HG02884 (cell line): ENCODE results near the gene ADPRH.

ENCODE experiments used
- ATAC-seq: cut with Tn5 transposase; IDR thresholded peaks from one replicate; pipeline ENCODE4 v1.9.1; 2021; ENCODE audit warnings: mild to moderate bottlenecking, moderate library complexity; ENCODE audit not compliant: unreplicated experiment

Gene ADPRH

DNA sequence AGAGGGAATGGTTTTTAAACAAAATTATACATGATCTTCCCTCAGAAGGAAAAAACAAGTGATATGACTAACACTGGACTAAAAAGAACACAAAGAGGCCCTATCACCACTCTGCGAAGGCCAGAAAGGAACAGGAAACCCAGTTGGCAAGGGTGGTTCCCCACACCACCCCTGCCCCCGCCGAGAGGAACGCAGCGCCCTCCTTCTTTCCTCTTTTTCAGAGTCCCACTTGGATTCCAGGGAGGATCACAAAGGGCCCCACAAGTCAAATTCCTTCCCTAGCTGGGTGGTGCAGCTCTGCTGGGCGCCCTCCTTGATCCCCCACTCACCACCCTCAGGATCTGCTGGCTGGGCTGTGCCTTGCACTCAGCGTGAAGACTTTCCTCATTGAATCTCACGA, 48.2 kb downstream of the ADPRH start:
- ATAC-seq: no peak

DNA sequence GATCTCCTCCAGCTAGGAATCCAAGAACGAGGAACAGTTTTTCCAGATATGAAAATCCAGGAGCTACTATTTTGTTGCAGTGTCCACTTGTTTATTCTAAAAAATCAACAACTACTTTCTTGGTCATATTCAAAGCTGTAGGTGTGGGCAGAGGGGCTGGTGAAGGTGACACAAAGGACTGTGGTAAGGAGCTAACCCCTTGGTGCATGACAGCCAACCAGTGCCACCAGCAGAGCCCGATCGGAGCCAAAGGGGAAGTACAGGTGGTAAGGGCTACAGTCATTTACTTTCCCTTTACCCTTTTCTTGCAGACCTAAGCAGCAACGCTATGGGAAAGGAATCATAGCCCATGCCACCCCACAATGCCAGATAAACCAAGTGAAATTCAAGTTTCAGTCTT, 49.1 kb downstream of the ADPRH start:
- peak; percentile 49 for ATAC-seq

DNA sequence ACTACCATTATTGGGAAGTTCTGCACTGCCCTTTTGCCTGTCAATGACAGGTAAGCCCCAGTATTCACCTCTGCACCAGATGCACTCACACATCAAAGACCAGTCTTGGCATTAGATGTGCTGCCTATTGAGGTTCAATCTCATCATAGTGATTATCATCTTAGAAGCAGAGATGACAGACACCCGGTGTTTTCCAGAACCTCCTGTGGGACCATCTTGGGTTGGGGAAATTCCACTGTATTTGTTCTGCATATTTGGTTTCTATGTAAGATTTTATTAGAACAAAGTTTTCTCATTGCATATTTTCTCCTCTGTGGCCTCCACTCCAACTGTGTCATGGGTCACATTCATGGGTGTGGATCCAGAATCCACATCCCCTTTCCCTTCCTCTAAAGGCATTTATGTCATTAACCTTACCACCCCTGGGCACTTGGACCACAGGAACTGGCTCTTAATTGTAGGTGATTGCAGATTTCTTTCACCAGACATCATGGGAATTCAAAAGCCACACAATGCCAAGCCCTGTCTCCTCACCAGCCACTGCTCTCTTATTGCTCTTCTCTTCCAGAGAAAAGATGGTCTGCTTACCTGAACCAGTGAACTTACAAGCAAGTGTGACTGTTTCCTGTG, 49.6 kb downstream of the ADPRH start:
- ATAC-seq: no peak

DNA sequence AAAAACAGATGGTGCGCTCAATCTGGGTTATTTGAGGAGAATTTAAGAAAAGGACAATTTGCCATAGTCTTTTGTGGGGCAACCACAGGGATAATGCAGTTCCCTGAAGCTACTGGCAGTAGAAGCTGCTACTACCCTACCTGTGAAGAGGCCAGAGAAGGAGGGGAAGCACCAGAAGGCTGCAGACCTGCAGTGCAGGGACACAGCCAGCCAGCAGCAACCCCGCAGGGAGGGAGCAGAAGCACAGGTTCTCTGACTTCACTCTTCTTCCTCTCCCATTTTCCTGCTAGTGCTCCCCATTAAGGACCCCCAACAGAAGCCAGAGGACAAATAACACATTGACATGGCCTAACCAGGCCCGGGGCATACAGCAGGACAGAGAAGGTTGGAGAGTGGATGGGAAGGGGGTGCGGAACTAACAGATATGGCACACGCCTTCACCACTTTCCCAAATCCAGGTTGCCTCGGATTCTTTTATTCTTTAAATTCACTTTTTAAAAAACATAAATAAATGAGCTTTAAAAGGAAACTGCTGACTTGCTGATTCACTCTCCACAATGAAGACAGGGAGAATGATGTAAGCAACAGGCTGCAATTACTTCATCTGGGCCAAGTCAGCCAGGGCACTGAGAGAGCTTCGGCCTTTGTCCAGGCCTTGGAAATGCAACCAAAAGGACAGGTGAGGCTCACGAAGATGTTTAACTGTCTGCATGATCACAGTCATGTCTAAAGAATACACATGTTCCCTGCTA, 51.0 kb downstream of the ADPRH start:
- ATAC-seq: no peak

DNA sequence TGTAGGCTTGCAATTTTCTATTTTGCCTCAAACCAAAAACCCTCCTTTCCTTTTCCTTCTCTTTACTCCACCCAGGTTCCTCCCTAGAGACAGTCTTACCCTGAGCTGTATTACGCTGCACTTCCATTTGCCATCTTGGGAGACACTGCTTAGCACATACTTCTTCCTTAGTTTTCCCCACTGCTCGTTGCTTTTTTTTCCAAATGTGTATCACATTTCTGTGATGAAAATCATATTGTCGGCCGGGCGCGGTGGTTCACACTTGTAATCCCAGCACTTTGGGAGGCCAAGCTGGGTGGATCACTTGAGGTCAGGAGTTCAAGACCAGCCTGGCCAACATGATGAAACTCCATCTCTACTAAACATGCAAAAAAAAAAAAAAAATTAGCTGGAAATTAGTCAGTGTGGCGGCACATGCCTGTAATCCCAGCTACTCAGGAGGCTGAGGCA, 51.6 kb downstream of the ADPRH start:
- ATAC-seq: no peak

DNA sequence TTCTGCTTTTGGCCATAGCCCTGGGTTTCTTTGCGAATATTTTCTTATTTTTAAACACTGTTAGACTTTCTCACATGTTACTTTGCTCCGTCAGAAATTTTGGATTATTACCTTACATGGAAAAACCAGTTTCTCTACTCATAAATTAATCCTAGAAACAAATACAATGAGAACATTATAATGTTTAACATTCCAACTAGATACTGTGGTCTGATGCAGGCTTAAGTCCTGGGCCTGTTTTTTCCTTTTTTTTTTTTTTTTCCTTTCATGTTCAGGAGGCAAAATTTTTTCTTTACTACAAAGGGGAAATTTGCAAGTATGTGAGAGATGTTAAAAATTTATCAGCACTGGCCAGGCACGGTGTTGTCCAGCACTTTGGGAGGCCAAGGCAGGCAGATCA, 52.2 kb downstream of the ADPRH start:
- no peak for ATAC-seq

DNA sequence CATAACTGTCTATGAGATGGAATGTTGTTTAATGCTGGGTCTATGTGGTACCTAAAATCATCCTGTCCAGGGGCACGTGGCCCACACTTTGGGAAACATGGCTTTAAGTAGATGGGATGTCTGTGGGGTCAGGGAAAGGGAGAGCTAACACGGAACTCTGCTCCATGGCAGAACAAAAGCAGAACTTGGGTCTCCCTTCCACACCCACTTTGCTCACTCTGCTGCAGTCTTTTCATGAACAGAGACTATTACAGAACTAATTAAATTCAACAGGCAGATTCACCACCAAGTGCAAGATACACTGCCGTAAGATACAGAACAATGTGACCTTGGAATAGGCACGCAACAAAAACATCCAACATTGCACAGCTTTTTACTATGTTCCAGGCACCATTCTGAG, 52.9 kb downstream of the ADPRH start:
- no peak for ATAC-seq

DNA sequence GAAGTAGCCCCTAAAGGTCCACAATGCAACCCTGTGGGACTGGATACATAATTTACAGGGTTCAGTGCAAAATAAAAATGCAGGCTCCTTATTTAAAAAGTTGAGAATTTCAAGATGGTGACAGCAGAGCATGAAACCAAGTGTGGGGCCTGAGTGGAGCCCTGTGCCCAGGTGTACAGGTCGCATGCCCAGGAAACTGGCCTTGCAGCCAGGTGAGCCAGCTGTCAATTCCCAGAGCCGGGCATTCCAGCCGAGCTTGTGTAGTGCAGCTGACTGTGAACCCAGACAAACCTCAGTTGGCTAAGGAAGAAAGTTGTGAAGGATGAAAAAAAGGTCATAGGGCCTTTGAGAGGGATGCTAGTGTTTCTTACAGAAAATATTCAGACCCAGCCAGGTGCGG, 53.5 kb downstream of the ADPRH start:
- no peak for ATAC-seq

DNA sequence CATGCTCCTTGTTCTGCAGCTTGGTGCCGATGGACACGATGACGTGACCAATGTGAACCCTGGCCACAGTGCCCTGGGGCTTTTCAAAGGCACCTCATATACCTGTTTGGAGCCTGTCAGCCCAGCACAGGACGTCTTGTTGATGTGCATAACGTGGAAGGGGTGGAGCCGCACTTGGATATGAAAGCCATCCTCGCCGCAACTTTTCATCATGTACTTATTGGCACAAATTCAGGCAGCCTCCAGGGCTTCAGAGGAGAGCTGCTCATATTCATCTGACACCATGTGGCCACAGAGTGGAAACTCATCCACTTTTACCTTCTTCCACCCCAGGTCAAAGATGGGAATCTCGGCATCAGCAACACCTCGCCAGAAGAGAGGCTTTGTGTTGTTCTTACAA, 56.4 kb downstream of the ADPRH start:
- ATAC-seq: no peak

DNA sequence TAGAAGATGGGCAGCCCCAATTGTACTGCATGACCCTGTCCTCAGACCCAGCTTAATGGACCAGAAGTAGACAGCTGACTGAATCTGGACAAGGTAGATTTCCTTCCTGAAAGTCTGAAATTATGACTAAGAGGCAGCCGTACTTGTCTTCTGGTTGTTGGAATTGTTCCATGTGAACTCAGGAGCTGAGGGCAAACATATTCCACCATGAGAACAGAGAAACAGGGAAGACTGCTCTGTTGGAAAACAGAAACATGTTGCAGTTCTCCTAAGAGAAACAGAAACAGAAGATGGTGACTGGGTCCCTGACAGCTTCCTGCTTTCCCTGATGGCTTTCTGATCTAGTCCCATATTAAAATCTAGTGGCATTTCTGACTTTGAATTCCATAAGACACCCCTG, 57.0 kb downstream of the ADPRH start:
- ATAC-seq: no peak

DNA sequence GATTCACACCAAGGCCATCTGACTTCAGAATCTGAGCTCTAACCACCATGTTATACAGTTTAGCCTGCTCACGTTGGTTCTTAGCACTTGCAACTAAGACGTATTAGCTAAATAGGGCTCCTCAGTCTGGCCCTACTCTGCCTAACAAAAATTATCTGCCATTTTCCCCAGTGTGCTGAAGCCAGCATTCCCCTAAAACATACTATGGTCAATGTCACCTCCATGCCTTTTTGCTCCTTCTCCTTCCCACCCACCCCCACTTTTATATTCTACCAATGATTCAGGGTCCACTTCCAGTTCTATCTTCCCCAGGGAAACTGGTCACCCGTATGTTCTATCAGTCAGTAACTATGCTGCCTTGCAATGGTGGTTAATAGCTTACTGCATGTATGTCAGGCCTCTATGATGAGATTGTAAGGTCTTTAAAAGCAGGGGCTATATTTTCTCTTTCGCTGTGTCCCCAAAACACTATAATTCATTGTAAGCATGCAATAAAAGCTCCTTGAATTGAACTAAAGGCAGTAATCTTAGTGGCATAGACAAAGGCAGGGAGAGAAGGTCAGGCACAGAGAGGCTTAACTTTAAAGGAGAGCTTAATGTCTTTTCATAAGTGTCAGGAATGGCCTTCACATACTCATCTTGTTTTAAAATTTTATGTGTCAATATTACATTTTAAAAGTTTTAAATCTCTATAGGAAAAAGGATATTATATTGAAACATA, 57.8 kb downstream of the ADPRH start:
- ATAC-seq: no peak

DNA sequence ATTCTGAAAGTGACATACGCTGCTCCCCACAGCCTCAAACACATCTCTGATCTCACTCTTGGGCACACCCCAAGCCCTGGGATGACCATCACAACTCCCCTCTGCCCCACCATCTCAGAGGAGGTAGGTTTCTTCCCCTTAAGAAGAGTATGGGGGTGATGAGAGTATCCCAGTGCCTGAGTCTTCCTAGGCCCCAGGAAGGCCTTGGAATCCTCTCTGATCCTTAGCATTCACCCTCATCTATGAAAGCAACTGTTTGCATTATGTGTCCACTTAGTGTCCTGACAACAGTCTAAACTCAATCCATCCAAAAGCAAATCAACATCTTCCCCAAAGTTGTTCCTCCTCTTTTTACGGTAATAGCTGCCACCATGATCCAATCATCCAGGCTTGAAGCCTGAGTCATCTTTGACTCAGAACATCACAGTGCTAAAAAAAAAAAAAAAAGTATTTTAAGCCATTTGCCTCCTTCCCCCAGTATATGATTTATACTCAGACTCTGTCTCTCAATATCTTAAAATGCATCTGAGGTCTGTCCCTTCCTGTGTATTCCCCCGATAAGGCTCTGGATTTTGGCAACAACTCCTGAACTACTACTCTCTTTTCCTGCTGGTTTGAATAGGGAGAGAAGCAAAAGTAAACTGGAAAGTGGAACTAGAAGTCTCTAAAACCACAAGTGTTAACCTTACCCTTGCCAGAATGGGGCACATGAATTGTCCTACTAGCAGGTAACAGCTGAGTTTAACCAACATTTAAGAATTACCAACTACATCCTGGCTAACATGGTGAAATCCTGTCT, 58.6 kb downstream of the ADPRH start:
- peak; percentile 30 for ATAC-seq
